ENCODE results near the gene METTL22.

DNA sequence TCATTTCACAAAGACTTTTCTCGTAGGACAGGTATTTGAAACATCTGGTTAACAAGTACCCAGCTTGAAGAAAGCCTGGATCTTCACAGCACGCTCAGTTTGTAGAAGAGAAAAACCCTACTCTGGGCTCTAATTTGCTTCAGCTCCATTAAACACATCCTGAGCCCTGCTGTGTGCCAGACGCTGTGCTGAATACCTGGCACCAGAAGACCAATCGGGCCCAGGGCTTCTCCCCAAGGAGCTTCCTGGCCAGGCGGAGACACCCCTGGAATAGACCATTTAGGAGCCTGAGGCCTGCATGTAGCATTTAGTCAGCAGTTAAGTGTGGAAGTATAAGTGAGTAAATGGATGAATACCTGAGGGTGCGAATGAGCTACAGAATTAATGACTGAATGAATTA, 44.0 kb downstream of the METTL22 start:
- TF ChIP-seq, protein P1, sequence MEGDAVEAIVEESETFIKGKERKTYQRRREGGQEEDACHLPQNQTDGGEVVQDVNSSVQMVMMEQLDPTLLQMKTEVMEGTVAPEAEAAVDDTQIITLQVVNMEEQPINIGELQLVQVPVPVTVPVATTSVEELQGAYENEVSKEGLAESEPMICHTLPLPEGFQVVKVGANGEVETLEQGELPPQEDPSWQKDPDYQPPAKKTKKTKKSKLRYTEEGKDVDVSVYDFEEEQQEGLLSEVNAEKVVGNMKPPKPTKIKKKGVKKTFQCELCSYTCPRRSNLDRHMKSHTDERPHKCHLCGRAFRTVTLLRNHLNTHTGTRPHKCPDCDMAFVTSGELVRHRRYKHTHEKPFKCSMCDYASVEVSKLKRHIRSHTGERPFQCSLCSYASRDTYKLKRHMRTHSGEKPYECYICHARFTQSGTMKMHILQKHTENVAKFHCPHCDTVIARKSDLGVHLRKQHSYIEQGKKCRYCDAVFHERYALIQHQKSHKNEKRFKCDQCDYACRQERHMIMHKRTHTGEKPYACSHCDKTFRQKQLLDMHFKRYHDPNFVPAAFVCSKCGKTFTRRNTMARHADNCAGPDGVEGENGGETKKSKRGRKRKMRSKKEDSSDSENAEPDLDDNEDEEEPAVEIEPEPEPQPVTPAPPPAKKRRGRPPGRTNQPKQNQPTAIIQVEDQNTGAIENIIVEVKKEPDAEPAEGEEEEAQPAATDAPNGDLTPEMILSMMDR (IDR thresholded peaks at IDR 0.05) = no peak
- no peak for TF ChIP-seq POLR2A (IDR thresholded peaks at IDR 0.05; ENCODE audit: low read depth)
